A673 (cell line): ENCODE data around the gene C1orf141.

Experiments
- CTCF ChIP-seq: fragments of 300-800, 200-600 bp; sonication (generic); conservative IDR thresholded peaks from 2 replicates; pipeline ENCODE4 v1.5.1; 2017; ENCODE audit warnings: low read depth, mild to moderate bottlenecking, antibody characterized with exemption, low read length, moderate library complexity, mixed read lengths
- EZH2 ChIP-seq: fragments of 200-600 bp; sonication (generic); IDR thresholded peaks from 2 replicates; pipeline ENCODE4 v1.6.1; 2017; ENCODE audit warnings: borderline replicate concordance, low read depth, mild to moderate bottlenecking, mixed read lengths, antibody characterized with exemption, low read length; ENCODE audit not compliant: poor library complexity, severe bottlenecking

DNA sequence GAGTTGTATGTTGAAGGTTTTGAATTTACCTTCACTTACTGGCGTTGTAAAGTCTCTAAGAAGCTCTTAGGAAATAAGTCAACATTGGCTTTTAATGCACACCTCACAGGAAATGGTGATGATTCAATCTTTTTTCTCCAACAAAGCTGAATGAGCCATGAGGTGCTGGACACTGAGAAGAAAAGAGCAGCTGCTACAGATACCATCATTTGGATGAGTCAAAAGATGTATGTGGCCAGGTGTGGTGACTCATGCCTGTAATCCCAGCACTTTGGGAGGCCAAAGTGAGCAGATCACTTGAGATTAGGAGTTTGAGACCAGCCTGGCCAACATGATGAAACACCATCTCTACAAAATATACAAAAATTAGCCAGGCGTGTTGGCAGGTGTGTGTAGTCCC, 28.2 kb upstream of the C1orf141 start:
- TF ChIP-seq CTCF (no peak), EZH2 (no peak)
